PFSK-1 (cell line): Measurements from ENCODE around the gene MRPS33.

Experiments
- POLR2AphosphoS5 ChIP-seq: IDR thresholded peaks from 2 replicates; pipeline ENCODE4 v1.6.1; 2012; ENCODE audit warnings: low read depth, mild to moderate bottlenecking, control low read depth, low read length, moderate library complexity
- REST ChIP-seq, 2 experiments: IDR thresholded peaks; 2 replicates each; pipeline versions ENCODE4 v1.6.1 to v1.8.0; 2011 to 2012; ENCODE audit warnings: low read depth in 2 of 2, low read length in 2 of 2, control low read depth in 1 of 2, inconsistent platforms in 1 of 2, mild to moderate bottlenecking in 1 of 2, moderate library complexity in 1 of 2; ENCODE audit not compliant: insufficient read depth in 1 of 2
- TAF1 ChIP-seq: IDR thresholded peaks from 2 replicates; pipeline ENCODE4 v1.6.1; 2012; ENCODE audit warnings: low read length, control low read depth, borderline replicate concordance; ENCODE audit not compliant: insufficient read depth

GRCh38 chr7:141045126-141045841 lies 30.5 kb upstream of the MRPS33 start:
- TF ChIP-seq TAF1 = no peak
- TF ChIP-seq POLR2AphosphoS5 = no peak
- TF ChIP-seq REST (IDR thresholded peaks at IDR 0.05; ENCODE audit: insufficient read depth in 1 of 2, low read depth in 2 of 2, low read length in 2 of 2) = no peak
